GM19467 (cell line): ENCODE results near the gene R3HDML.

Source experiments
- ATAC-seq: cut with Tn5 transposase; IDR thresholded peaks from one replicate; pipeline ENCODE4 v1.9.1; 2021; ENCODE audit warnings: mild to moderate bottlenecking, moderate library complexity; ENCODE audit not compliant: unreplicated experiment

R3HDML gene

DNA sequence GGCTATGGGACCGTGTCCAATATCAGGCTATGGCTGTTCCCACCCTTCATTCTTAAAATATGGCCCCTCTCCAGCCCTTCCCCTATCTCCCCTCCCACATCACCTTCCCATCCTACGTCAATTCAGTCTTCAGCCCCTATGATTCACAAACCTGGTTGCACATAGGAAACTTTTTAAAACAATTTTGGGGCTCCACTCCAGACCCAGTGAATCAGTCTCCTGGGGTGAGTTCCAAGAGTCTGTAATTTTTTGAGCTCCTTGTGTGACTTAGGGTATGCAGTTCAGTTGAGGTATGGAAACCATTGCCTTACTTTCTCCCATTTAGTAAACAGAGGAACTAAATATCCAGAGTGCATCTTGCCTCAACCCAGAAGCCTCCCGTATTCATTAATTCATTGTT, 24.2 kb downstream of the R3HDML start:
- ATAC-seq = no peak

DNA sequence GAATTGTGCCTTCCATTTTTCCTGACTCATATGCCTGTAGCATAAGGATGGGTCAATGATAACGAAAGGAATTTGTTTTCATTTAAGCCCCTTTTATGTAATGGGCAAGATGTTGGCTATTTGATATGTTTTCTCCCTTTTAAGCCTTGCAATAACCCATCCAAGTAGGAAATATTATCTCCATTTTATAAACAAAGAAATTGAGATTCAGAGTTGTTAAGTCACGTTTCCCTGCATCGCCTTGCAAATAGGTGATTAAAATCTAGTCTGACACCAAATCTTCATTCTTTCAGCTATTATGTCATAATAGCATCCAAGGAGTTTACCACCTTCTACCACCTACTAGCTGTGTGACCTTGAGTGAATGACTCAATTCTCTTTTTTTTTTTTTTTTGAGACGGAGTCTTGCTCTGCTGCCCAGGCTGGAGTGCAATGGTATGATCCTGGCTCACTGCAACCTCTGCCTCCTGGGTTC, 25.7 kb downstream of the R3HDML start:
- ATAC-seq = no peak

DNA sequence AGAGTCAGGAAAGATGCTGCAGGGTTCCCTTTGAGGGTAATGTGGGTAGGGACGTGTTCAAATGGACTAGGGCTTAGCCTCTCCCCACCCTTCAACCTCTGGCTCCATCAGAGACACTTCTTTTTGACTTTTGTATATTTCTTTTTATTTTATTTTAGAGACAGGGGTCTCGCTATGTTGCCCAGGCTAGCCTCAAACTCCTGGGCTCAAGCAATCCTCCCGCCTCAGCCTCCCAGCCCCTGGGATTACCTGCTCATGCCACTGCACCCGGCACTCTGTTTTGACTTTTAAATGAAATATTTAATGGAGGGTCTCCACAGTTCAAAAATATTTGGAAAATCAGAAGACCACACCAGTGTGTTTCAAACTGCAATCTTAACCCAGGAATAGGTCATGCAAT, 27.2 kb downstream of the R3HDML start:
- ATAC-seq = no peak

DNA sequence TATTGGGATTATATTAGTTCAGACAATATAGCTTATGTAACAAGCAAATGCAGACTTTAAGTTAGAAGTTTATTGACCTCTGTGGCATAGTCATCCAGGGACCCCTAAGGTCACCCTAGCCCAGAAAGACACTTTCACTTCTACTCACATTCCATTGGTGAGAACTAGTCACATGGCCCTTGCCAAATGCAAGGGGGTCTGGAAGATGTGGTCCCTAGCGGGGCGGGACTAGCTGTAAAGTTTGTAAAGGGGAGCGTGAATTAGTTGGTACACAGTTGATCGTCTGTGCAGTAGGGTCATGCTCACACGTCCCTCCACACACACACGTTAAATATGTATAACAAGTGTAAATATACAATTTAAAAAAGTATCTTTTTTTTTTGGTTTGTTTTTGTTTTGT, 27.9 kb downstream of the R3HDML start:
- ATAC-seq = no peak

DNA sequence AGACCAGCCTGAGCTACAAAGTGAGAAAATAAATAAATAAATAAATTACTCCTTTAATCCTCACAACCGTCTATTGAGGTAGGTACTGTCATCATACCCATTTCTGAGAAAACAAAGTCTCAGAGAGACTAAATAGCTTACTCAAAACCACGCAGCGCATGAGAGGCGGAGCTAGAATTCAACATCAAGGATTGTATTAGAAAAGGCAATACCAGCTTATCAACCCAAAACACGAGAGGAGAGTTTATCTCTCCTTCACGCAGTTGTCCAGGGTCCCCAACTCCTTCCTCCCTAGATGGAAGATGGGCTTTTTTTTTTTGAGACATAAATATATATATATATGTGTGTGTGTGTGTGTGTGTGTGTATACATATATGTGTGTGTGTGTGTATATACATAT, 30.9 kb downstream of the R3HDML start:
- ATAC-seq = no peak

DNA sequence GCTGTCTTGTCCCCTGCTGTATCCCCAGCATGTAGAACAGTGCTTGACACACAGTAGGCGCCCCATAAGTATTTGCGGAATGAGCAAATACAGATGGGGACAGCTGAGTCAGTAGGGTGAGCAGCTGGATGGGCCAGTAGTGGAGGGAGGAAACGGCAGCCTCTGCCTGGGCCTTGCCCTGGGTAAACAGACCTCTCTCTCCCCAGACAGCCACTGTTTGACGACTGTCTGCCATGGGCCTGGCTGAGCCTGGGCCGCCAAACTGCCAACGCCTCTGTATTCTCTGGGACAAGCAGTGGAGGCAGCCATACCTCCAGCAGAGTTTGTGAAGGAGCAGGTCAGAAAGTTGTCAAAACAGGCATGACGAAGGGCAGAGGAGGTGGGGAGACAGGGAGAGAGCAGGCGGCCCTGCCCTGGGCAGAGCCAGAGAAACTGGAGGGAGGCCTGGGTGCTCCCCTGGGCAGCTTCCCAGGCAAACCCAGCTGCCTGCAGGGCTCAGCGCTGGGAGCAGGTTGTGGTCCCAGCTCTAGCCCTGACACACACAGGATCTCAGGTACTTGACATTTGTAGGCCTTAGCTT, 33.9 kb downstream of the R3HDML start:
- no peak for ATAC-seq

DNA sequence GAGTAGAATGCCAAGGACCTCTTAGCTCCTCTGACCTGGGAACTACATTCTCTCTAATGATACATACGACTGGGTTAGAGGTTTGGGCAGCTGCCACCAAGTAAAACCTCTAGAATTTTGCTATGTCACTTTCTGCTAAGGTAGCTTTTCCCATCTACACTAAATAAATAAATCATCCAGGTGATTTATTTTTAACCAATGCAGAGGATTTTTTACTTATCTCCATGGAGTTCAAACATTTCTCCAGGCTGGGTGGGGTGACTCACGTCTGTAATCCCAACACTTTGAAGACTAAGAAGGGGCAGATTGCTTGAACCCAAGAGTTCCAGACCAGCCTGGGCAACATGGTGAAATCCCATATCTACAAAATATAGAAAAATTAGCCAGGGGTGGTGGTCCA, 45.8 kb downstream of the R3HDML start:
- no peak for ATAC-seq

DNA sequence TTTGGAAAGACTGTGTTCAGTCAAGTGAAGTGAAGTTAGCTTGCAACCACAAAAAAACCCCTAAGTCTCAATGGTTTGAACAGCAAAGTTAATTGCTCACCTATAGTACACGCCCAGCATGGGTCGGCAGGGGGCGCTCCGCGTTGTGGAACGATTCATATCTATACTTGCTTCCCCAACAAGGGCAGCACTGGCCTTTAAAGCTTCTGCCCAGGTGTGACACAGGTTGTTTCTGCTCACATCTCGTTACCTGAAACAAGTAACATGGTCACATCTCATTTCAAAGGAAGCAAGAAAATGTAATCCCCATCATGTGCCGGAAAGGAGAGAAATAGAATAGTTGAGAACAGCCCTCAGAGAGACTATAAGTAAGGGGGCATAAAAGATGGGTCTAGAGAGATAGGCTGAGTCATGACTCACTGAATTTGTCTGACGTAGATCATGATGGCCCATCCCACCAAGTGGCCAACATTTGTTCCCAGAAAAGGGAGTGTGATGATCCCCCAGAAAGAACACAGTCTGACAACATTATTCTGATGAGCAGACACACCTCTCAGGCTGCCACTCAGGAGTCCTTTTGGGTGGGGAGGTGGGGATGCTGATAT, 47.7 kb downstream of the R3HDML start:
- ATAC-seq = no peak

DNA sequence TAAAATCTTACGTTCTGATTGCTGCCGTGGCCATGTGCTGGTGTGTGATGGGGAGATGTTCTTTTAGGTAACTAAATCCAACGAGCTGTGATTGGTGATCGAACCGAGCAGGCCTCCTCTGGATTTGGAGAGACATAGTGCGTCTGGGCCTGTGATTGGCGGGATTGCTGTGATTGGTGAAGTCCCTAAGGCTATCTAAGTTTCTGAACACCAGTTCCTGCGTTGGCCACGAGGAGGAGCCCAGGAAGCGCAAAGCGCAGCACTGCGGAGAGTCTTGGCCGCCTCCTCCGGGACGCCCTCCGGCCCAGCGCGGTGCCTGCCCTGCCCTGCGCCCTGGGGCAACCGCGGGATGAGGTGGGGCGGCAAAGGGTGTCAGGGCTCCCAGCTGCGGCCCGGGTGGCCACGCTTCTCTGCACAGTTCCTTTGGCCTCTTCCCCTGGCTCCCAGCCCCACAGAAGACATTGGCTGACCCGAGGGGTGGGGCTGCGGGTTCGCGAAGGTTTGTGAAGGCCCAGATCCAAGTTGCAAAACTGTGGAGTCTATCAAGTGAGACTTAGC, 51.7 kb downstream of the R3HDML start:
- no peak for ATAC-seq

DNA sequence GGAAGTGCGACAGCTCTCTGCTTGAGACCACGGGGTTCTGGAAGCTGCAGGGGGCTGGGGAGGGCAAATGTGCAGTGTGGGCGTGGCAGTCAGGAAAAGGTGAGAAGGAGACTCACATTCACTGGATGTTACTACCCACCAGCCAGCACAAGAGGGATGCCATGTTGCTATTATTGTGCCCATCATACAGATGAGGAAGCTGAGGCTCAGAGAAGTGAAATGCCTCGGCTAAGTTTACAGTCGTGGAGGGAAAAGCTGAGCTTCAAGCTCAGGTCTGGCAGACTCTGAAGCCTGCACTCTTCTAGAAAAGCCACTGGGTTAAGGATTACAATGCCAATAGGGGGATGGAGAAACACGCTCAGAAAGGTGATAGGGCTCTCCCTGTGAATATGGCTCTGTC, 53.0 kb downstream of the R3HDML start:
- ATAC-seq = no peak

DNA sequence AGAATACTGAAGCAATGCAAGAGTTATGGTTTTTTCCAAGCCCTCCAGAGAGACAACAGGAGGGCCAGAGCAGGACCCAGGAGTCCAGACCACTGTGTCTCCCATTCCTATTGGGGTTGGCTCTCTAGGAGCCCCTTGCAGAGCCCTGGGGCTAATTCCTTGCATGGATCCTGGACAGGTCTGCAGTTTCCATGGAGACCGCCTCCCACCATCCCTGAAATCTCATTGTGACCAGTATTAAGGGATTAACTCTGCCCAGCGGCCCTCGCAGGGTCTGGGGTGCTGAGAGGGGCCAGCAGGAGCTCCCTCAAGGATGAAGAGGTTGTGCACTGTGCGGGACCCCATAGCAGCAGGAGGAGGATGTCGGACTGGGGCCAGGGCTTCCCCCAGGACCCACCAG, 53.4 kb downstream of the R3HDML start:
- ATAC-seq = no peak

DNA sequence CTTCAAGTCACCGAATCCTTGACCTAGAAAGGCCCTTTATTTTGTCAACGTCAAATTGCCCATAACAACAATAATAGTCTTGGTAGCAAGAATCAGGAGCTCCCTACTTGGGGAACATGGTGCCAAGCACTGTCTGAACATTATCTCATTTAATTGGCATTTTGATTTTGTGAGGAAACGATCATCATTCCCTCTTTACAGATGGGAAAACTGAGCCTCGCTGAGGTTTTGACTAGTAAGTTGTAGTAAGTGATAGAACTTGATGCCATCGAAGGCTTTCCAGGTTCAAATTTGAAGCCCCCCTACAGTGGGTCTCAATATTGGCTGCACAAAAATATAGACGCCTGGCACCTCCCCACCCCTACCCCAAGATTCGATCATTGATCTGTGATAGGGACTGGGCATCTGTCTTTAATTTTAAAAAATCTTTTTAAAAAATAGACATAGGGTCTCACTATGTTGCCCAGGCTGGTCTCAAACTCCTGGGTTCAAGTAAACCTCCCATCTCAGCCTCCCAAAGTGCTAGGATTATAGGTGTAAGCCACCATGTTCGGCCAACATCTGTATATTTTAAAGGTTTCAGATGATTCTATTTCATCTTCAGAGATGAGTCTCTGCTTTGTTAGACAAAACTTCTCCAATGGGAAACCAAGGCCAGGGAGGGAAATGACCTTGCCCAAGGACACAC, 55.4 kb downstream of the R3HDML start:
- no peak for ATAC-seq

DNA sequence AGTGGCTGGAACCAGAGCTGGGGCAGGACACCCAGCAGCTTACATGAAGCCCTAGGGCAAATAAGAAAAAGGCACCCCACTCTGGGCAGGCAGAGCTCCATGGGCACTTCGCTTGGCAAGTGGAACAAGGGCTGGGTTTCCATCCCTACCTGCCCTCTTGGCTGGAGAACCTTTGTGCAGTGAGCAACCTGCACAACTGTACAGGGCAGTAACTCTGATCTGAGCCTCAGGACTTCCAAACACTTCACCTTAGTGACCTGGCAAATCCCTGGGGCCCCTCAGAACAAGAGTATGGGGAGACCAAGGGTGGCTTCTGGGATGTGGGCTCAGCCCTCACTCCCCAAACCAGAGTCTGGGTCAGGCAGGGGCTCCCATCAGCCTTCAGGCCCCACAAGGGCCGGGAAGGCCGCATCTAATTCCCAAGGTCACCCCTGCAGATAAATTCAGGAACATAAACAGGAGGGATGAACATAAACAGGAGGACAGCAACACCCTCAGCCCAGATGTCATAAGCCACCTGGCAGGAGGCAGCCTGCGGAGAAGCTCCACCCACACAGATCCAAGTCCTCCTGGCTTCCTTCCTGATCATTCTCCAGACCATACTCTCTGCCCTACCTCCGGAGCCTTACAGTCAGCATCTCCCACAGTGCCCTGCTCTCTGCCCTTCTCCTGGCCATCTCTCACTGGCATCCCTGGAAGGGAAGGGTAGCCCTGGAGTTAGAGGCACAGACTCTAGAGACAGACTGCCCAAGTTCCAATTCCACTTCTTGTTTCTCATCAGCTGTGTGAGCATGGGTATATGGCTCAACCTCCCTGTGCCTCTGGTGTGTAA, 56.1 kb downstream of the R3HDML start:
- ATAC-seq = no peak

DNA sequence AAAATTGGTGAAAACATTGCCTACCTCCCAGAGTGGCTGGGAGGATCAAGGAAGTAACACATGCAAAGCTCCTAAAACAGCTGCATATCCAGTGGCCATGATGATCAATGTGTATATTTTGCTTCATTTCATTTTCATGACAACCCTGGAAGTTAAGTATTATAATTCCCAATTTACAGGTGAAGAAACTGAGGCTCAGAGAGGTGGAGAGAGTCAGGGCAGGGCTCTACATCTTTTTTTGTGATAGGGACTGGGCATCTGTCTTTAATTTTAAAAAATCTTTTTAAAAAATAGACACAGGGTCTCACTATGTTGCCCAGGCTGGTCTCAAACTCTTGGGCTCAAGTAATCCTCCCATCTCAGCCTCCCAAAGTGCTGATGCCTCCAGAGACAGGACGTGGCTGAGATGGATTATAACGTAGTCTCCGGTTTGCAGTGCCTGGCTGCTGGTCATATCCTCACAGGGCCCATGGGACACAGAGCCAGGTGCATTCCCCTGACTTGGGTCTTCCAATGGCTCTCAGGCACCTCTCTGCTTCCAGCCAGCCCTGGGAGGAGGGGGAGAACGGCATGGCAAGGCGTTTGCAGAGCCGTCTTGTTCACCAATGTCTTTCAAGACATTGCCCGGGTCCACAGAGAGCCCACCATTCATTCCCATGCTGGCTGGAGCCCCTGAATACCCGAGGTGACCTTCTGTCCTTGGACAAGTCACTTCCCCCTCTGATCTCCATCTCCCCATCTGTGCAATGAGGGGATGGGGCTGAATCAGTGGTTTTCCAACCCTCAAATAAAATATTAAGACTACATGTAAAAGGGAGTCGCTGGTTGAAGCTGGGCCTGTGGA, 57.0 kb downstream of the R3HDML start:
- ATAC-seq = no peak

DNA sequence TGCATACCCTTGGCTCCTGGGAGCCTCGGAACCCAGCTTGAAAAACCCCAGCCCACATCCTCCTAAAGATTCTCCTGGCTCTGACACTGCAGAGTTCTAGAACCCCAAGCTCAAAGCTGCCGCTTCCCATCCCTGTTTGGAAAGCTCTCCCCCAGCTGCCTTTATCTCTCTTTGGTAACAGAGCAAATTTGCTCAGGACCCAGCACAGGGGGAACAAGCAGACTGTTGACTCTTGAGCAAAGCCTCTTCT, 57.5 kb downstream of the R3HDML start:
- no peak for ATAC-seq

DNA sequence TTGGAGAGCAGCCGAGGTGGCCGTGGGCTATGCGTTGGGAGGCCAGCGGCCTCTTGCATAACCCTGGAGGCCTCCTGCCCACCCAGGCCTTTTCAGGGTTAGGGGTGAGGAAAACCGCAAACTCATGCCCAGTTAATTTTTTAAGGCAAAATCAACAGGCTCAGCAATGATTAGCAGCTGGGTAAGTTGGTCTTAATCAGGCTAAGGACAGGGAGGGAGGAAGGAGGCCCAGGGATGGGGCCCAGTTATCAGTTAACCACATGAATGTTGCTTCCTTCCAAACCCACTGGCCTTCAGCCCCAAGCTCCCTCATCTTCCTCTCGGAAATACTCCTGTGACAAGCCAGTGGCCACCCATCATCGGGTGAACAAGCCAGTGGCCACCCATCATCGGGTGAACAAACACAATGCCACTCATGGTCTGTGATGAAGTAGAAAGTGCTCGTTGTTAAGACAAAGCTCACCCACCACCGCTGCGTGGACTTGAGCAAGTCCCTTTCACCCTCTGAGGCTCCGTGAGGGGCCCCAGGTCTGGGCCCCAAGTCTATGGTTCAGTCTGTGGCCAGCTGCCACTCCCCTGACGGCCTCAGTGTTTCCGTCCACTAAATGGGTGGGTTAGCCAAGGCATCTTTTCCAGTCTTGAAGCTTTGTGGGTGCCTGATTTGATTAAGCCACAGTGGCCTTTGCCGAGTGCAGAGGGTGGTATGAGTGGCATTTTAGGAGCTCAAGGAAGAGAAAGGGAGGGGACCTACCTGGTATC, 58.0 kb downstream of the R3HDML start:
- ATAC-seq = no peak

DNA sequence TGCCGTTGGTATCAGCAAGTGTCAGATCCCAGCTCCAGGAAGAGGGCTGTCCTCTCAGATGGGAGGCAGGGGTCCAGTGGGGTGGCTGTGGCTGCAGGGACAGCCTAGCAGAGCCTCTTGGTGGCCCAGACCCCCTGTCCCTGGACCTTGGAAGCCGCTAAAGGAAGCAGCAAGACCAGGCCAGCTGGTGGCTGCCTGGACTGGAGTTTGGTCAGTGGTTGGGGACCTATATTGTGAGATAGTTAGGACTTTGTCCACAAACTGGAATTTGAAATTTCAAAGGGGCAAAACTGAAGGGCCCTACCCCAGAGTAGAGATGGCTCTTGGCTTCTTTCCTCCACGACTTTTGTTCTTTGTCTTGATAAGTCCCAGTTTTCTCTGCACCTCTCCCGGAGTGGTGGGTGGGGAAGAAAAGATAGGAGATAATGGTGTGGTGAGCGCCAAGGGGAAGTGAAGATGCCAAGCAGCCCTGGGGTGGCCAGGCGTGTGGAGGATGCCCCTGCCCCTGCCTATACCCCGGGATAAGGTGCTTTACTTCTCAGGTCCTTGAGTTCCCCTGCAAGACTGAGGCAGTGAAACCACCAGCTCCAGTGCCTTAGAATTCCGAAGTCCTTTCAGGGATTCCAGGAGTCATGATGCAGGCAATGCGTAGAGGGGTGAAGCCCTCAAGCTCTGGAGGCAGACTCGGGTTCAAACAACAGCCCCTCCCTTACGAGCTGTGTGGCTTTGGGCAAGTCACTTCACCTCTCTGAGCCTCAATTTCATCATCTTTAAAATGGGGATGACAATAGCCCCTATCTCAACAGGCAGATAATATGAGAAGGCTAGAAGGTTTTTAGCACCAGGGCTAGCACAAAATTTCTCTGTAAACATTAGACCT, 58.9 kb downstream of the R3HDML start:
- ATAC-seq = no peak

DNA sequence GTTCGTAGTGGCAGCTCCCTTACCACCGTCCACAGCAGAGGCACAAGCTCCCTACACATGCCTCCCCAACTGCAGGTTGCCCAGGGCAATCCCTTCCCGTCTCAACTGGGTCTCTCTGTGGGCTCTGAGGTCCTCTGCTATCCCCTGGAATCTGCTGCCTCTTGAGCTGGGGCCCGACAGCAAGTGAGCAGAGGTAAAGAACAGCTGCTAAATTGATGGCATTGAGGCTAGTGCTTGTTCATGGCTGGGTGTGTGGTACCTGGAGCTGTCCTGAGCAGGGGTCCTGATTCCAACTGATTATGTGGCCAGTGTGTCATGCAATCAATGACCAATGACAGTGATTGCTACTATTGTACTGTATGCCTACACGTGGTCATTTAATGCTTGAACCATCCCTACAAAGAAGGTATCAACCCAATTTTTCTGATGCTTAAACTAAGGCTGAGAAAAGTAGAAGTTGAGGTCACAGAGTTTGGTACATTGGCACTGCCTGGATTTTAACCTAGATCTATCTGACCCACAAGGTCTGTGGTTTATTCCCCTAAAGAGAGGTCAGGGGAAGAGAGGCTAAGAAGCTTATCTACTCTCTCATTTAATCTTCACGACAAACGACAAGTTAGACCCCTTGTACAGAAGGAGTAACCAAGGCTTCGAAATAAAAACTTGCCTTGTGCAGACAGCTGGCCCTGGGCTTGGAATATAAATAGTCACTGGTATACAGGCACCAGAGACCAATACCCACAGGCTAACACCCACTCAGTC, 59.7 kb downstream of the R3HDML start:
- no peak for ATAC-seq
